ENCODE data around the gene FAM161B. TPM values are rescaled to one million over a fixed set of nuclear protein-coding genes. Genes with fewer than 3 reads are reported as not detected.

FAM161B gene
- total RNA-seq, 1 experiment from 2014 or later, result 2.2 TPM

- Histone ChIP-seq H3K4me1 (ENCODE audit: control insufficient read depth, insufficient read depth, low read length) (no peaks in the 10 kb centered on the region), H3K36me3 (ENCODE audit: control insufficient read depth, insufficient read depth, low read length) (no peaks in the 10 kb centered on the region; the same call in 1 of the 2 replicates), H3K4me3 (ENCODE audit: low read depth in 2 of 2, low read length in 2 of 2) (no peak overlapping the region), H3K9me3 (ENCODE audit: control insufficient read depth, insufficient read depth, low read depth, low read length) (no peaks in the 10 kb centered on the region), H3K27ac (ENCODE audit: low read length) (no peak overlapping the region), H3K27me3 (ENCODE audit: control insufficient read depth, insufficient read depth, low read length) (no peaks in the 10 kb centered on the region)
- no TSS peak for BruUV-seq (replicated peaks)
- ATAC-seq (no peak), DNase-seq (ENCODE audit: low read depth, low spot score) (no peak)
- CTCF ChIA-PET, result interaction anchor here (0.6 kb wide), 1 partner anchor 286 kb away, joined by 4 read pairs; no protein-coding TSS in a partner anchor
- in situ Hi-C loops (cut with HindIII; ENCODE audit: low pct_unique_long_range_greater_than_20kb, low sequenced_read_pairs) (no loop called here), intact Hi-C loops (cut with micrococcal nuclease; ENCODE audit: unreplicated experiment) (no loop called here)
- POLR2A ChIA-PET, result no interaction called here
- TF ChIP-seq CTCF (IDR thresholded peaks at IDR 0.05), result no peak
- no peak for TF ChIP-seq TCF7L2 (IDR thresholded peaks at IDR 0.05; ENCODE audit: low read depth, low read length)
- TF ChIP-seq, protein P1, sequence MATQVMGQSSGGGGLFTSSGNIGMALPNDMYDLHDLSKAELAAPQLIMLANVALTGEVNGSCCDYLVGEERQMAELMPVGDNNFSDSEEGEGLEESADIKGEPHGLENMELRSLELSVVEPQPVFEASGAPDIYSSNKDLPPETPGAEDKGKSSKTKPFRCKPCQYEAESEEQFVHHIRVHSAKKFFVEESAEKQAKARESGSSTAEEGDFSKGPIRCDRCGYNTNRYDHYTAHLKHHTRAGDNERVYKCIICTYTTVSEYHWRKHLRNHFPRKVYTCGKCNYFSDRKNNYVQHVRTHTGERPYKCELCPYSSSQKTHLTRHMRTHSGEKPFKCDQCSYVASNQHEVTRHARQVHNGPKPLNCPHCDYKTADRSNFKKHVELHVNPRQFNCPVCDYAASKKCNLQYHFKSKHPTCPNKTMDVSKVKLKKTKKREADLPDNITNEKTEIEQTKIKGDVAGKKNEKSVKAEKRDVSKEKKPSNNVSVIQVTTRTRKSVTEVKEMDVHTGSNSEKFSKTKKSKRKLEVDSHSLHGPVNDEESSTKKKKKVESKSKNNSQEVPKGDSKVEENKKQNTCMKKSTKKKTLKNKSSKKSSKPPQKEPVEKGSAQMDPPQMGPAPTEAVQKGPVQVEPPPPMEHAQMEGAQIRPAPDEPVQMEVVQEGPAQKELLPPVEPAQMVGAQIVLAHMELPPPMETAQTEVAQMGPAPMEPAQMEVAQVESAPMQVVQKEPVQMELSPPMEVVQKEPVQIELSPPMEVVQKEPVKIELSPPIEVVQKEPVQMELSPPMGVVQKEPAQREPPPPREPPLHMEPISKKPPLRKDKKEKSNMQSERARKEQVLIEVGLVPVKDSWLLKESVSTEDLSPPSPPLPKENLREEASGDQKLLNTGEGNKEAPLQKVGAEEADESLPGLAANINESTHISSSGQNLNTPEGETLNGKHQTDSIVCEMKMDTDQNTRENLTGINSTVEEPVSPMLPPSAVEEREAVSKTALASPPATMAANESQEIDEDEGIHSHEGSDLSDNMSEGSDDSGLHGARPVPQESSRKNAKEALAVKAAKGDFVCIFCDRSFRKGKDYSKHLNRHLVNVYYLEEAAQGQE (IDR thresholded peaks at IDR 0.05; ENCODE audit: insufficient read depth in 1 of 2, low read depth in 2 of 2, low read length in 1 of 2), result no peak
- no peak for TF ChIP-seq POLR2AphosphoS5 (IDR thresholded peaks at IDR 0.05; ENCODE audit: low read depth, low read length)
- no peak for TF ChIP-seq SIN3A (IDR thresholded peaks at IDR 0.05; ENCODE audit: borderline replicate concordance, insufficient read depth, low read depth, low read length)
These were observed 26.2 kb upstream of the FAM161B start for GRCh38 chr14:73976125-73976524.

- no peaks in the 10 kb centered on the region for H3K9me3 ChIP-seq (ENCODE audit: control insufficient read depth, insufficient read depth, low read depth, low read length)
- TF ChIP-seq POLR2AphosphoS5 (IDR thresholded peaks at IDR 0.05; ENCODE audit: low read depth, low read length) (no peak), SIN3A (IDR thresholded peaks at IDR 0.05; ENCODE audit: borderline replicate concordance, insufficient read depth, low read depth, low read length) (no peak), TCF7L2 (IDR thresholded peaks at IDR 0.05; ENCODE audit: low read depth, low read length) (no peak)
- no peak overlapping the region for H3K27ac ChIP-seq (ENCODE audit: low read length)
- intact Hi-C loops (cut with micrococcal nuclease; ENCODE audit: unreplicated experiment) (no loop called here), in situ Hi-C loops (cut with HindIII; ENCODE audit: low pct_unique_long_range_greater_than_20kb, low sequenced_read_pairs) (no loop called here)
- BruUV-seq (replicated peaks), result no TSS peak
- no peak for ATAC-seq
- H3K27me3 ChIP-seq (ENCODE audit: control insufficient read depth, insufficient read depth, low read length), result no peaks in the 10 kb centered on the region
- H3K4me1 ChIP-seq (ENCODE audit: control insufficient read depth, insufficient read depth, low read length), result no peaks in the 10 kb centered on the region
- CTCF ChIA-PET, result no interaction called here
- POLR2A ChIA-PET, result no interaction called here
- no peaks in the 10 kb centered on the region; the same call in 1 of the 2 replicates for H3K36me3 ChIP-seq (ENCODE audit: control insufficient read depth, insufficient read depth, low read length)
- H3K4me3 ChIP-seq (ENCODE audit: low read depth in 2 of 2, low read length in 2 of 2), result no peak overlapping the region
- DNase-seq (ENCODE audit: low read depth, low spot score), result no peak
These were observed 23.6 kb upstream of the FAM161B start for GRCh38 chr14:73973497-73973896.

GRCh38 chr14:73968885-73969284, 19.0 kb upstream of the FAM161B start:
- TF ChIP-seq POLR2AphosphoS5 (IDR thresholded peaks at IDR 0.05; ENCODE audit: low read depth, low read length) (no peak), CTCF (IDR thresholded peaks at IDR 0.05) (no peak), SIN3A (IDR thresholded peaks at IDR 0.05; ENCODE audit: borderline replicate concordance, insufficient read depth, low read depth, low read length) (no peak), TCF7L2 (IDR thresholded peaks at IDR 0.05; ENCODE audit: low read depth, low read length) (no peak)
- TF ChIP-seq, protein P1 (IDR thresholded peaks at IDR 0.05; ENCODE audit: insufficient read depth in 1 of 2, low read depth in 2 of 2, low read length in 1 of 2), result no peak
- POLR2A ChIA-PET, result no interaction called here
- no peaks in the 10 kb centered on the region; the same call in none of the 2 replicates for H3K36me3 ChIP-seq (ENCODE audit: control insufficient read depth, insufficient read depth, low read length)

More at GRCh38 chr14:73968885-73969284, 19.0 kb upstream of the FAM161B start:
- DNase-seq (ENCODE audit: low read depth, low spot score) (no peak), ATAC-seq (no peak)
- H3K4me1 ChIP-seq (ENCODE audit: control insufficient read depth, insufficient read depth, low read length), result no peaks in the 10 kb centered on the region
- H3K27me3 ChIP-seq (ENCODE audit: control insufficient read depth, insufficient read depth, low read length), result no peaks in the 10 kb centered on the region
- intact Hi-C loops (cut with micrococcal nuclease; ENCODE audit: unreplicated experiment) (no loop called here), in situ Hi-C loops (cut with HindIII; ENCODE audit: low pct_unique_long_range_greater_than_20kb, low sequenced_read_pairs) (no loop called here)
- BruUV-seq (replicated peaks), result no TSS peak
- CTCF ChIA-PET, result no interaction called here
- no peaks in the 10 kb centered on the region for H3K9me3 ChIP-seq (ENCODE audit: control insufficient read depth, insufficient read depth, low read depth, low read length)
- H3K4me3 ChIP-seq (ENCODE audit: low read depth in 2 of 2, low read length in 2 of 2), result no peak overlapping the region
- no peak overlapping the region for H3K27ac ChIP-seq (ENCODE audit: low read length)
